Measurements from ENCODE around the gene TRIM66.

Gene TRIM66

GRCh38 chr11:8604078-8604723 lies 78.3 kb downstream of the TRIM66 start:
- TF ChIP-seq TAF1 (IDR thresholded peaks at IDR 0.05; ENCODE audit: low read depth): no peak
- peak; percentile 55; the same call in 1 of the 2 replicates for TF ChIP-seq RAD21 (IDR thresholded peaks at IDR 0.05; ENCODE audit: low read depth)
- TF ChIP-seq CEBPB (IDR thresholded peaks at IDR 0.05): peak; percentile 48
- no peak for TF ChIP-seq CREB1 (IDR thresholded peaks at IDR 0.05; ENCODE audit: low read depth)

- TF ChIP-seq CEBPB (IDR thresholded peaks at IDR 0.05) (no peak), MAX (IDR thresholded peaks at IDR 0.05) (no peak)
Observed at GRCh38 chr11:8603696-8604077, 78.8 kb downstream of the TRIM66 start.

- TF ChIP-seq TCF12 (IDR thresholded peaks at IDR 0.05; ENCODE audit: low read depth) (no peak), EGR1 (IDR thresholded peaks at IDR 0.05) (no peak), FOXM1 (IDR thresholded peaks at IDR 0.05; ENCODE audit: borderline replicate concordance, low read depth) (no peak), USF1 (IDR thresholded peaks at IDR 0.05) (no peak), CEBPB (IDR thresholded peaks at IDR 0.05) (no peak), ZBTB7A (IDR thresholded peaks at IDR 0.05; ENCODE audit: low read depth) (no peak), REST (IDR thresholded peaks at IDR 0.05; ENCODE audit: low read depth) (no peak), MAX (IDR thresholded peaks at IDR 0.05) (no peak), YY1 (IDR thresholded peaks at IDR 0.05; ENCODE audit: low read depth) (no peak), EP300 (IDR thresholded peaks at IDR 0.05; ENCODE audit: borderline replicate concordance) (no peak), CREB1 (IDR thresholded peaks at IDR 0.05; ENCODE audit: low read depth) (no peak), TEAD4 (IDR thresholded peaks at IDR 0.05) (no peak), NFIC (IDR thresholded peaks at IDR 0.05) (no peak), TAF1 (IDR thresholded peaks at IDR 0.05; ENCODE audit: low read depth) (no peak), RAD21 (IDR thresholded peaks at IDR 0.05; ENCODE audit: low read depth) (no peak)
Observed at GRCh38 chr11:8601376-8602133, 80.9 kb downstream of the TRIM66 start.

GRCh38 chr11:8598506-8598905 lies 84.0 kb downstream of the TRIM66 start:
- TF ChIP-seq CEBPB (IDR thresholded peaks at IDR 0.05): no peak
- no peak for TF ChIP-seq TCF12 (IDR thresholded peaks at IDR 0.05; ENCODE audit: low read depth)
- no peak for TF ChIP-seq ZBTB7A (IDR thresholded peaks at IDR 0.05; ENCODE audit: low read depth)
- TF ChIP-seq NFIC (IDR thresholded peaks at IDR 0.05): no peak
- no peak for TF ChIP-seq YY1 (IDR thresholded peaks at IDR 0.05; ENCODE audit: low read depth)
- no peak for TF ChIP-seq FOXM1 (IDR thresholded peaks at IDR 0.05; ENCODE audit: borderline replicate concordance, low read depth)
- no peak for TF ChIP-seq RAD21 (IDR thresholded peaks at IDR 0.05; ENCODE audit: low read depth)
- TF ChIP-seq EP300 (IDR thresholded peaks at IDR 0.05; ENCODE audit: borderline replicate concordance): no peak
- TF ChIP-seq TAF1 (IDR thresholded peaks at IDR 0.05; ENCODE audit: low read depth): no peak
- TF ChIP-seq CREB1 (IDR thresholded peaks at IDR 0.05; ENCODE audit: low read depth): no peak
- TF ChIP-seq TEAD4 (IDR thresholded peaks at IDR 0.05): no peak
- no peak for TF ChIP-seq USF1 (IDR thresholded peaks at IDR 0.05)
- TF ChIP-seq EGR1 (IDR thresholded peaks at IDR 0.05): no peak
- no peak for TF ChIP-seq MAX (IDR thresholded peaks at IDR 0.05)
- TF ChIP-seq REST (IDR thresholded peaks at IDR 0.05; ENCODE audit: low read depth): no peak

GRCh38 chr11:8597182-8597581 lies 85.3 kb downstream of the TRIM66 start:
- TF ChIP-seq CEBPB (IDR thresholded peaks at IDR 0.05): no peak
- no peak for TF ChIP-seq TEAD4 (IDR thresholded peaks at IDR 0.05)
- no peak for TF ChIP-seq NFIC (IDR thresholded peaks at IDR 0.05)
- no peak for TF ChIP-seq FOXM1 (IDR thresholded peaks at IDR 0.05; ENCODE audit: borderline replicate concordance, low read depth)
